ENCODE results near the gene POLR1G. TPM values are rescaled to one million over a fixed set of nuclear protein-coding genes. Genes with fewer than 3 reads are reported as not detected.

POLR1G gene
- total RNA-seq, 2 experiments from 2014 or later, result 9.8 to 11.6 TPM

DNA sequence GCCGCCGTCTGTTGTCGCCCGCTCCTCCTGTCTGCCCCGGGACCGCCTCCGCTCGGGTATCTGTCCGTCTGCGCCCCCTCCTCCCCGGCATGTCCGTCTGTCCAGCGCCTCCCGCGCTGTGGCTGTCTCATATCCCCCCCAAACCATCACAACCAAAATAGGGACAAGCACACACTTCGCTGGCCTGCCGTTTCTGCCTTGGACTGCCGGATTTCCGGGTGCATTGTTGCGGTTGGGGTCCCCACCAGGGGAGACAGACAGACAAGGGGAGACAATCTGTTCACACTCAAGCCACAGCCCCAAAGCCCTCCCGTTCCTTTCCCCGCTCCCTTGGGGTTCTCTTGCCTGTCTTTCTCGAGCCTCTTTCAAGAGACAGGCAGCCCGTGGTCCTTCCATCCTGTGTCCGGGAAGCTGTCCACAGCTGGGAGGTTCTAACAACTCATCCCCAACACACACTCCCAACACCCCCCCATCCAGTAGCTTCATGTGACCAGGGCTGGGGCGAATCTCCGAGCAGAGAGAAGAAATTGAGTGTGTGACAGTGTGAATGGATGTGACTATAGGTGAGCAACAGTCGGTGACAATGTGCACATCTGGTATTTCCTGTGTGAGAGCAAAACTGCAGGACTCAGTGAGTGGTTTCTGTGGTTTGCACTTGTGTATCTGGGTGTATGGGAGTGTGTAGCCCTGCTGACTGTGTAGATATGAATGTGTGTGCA, 44.8 kb downstream of the POLR1G start:
- ChIA-PET CTCF (interaction anchor here (1.1 to 1.2 kb wide), 2 partner anchors 18 to 28 kb away, joined by 3 to 6 read pairs; no protein-coding TSS in a partner anchor), POLR2A (interaction anchor here (2.0 to 2.1 kb wide), 2 partner anchors 17 to 27 kb away, joined by 8 to 16 read pairs; partner anchors contain the start of gene FOSB)
- DNase-seq (peak; percentile 60), ATAC-seq (peak; percentile 48)
- TF ChIP-seq, protein P1, sequence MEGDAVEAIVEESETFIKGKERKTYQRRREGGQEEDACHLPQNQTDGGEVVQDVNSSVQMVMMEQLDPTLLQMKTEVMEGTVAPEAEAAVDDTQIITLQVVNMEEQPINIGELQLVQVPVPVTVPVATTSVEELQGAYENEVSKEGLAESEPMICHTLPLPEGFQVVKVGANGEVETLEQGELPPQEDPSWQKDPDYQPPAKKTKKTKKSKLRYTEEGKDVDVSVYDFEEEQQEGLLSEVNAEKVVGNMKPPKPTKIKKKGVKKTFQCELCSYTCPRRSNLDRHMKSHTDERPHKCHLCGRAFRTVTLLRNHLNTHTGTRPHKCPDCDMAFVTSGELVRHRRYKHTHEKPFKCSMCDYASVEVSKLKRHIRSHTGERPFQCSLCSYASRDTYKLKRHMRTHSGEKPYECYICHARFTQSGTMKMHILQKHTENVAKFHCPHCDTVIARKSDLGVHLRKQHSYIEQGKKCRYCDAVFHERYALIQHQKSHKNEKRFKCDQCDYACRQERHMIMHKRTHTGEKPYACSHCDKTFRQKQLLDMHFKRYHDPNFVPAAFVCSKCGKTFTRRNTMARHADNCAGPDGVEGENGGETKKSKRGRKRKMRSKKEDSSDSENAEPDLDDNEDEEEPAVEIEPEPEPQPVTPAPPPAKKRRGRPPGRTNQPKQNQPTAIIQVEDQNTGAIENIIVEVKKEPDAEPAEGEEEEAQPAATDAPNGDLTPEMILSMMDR (IDR thresholded peaks at IDR 0.05), result no peak
- H3K27me3 Mint-ChIP-seq, result no peaks in the 10 kb centered on the region
- H3K36me3 Mint-ChIP-seq (ENCODE audit: low read depth), result peaks cover 2% of the 10 kb centered on the region
- intact Hi-C loops (cut with micrococcal nuclease), result no loop called here
- H3K4me3 Mint-ChIP-seq, result peak overlapping the region; percentile 71
- H3K27ac Mint-ChIP-seq, result peak overlapping the region; percentile 81
- H3K4me1 Mint-ChIP-seq (ENCODE audit: low read depth), result peaks cover 38% of the 10 kb centered on the region
- no peaks in the 10 kb centered on the region for H3K9me3 Mint-ChIP-seq

- peak overlapping the region; percentile 81 for H3K27ac Mint-ChIP-seq
- DNase-seq, result no peak
- ChIA-PET POLR2A (interaction anchor here (2.0 to 2.1 kb wide), 2 partner anchors 16 to 27 kb away, joined by 8 to 16 read pairs; partner anchors contain the start of gene FOSB), CTCF (interaction anchor here (0.7 to 2.5 kb wide), 4 partner anchors 13 to 27 kb away, joined by 3 to 15 read pairs (median 5); no protein-coding TSS in a partner anchor)
- ATAC-seq, result no peak
- H3K4me3 Mint-ChIP-seq, result peak overlapping the region; percentile 71
- H3K4me1 Mint-ChIP-seq (ENCODE audit: low read depth), result peaks cover 40% of the 10 kb centered on the region
- TF ChIP-seq, protein P1 (IDR thresholded peaks at IDR 0.05), result no peak
- intact Hi-C loops (cut with micrococcal nuclease), result no loop called here
- H3K27me3 Mint-ChIP-seq, result no peaks in the 10 kb centered on the region
- no peaks in the 10 kb centered on the region for H3K9me3 Mint-ChIP-seq
- no peaks in the 10 kb centered on the region for H3K36me3 Mint-ChIP-seq (ENCODE audit: low read depth)
Observed at GRCh38 chr19:45451850-45452387, 45.5 kb downstream of the POLR1G start.

- H3K27ac Mint-ChIP-seq, result peak overlapping the region; percentile 78
- ChIA-PET POLR2A (interaction anchor here (0.6 to 2.2 kb wide), 8 partner anchors 10 to 390 kb away, joined by 3 to 7 read pairs (median 4); no protein-coding TSS in a partner anchor), CTCF (interaction anchor here (1.3 to 2.4 kb wide), 5 partner anchors 12 to 29 kb away, joined by 3 to 17 read pairs (median 6); partner anchors contain the start of gene FOSB)
- peak; percentile 86 for DNase-seq
- H3K36me3 Mint-ChIP-seq (ENCODE audit: low read depth), result no peaks in the 10 kb centered on the region
- H3K27me3 Mint-ChIP-seq, result no peaks in the 10 kb centered on the region
- H3K4me1 Mint-ChIP-seq (ENCODE audit: low read depth), result peaks cover 28% of the 10 kb centered on the region
- H3K4me3 Mint-ChIP-seq, result peak overlapping the region; percentile 37
- ATAC-seq, result peak; percentile 84
- H3K9me3 Mint-ChIP-seq, result no peaks in the 10 kb centered on the region
- TF ChIP-seq, protein P1 (IDR thresholded peaks at IDR 0.05), result no peak
- intact Hi-C loops (cut with micrococcal nuclease), result no loop called here
Observed at GRCh38 chr19:45455707-45456499, 49.5 kb downstream of the POLR1G start.

GRCh38 chr19:45456500-45456815, 50.0 kb downstream of the POLR1G start:
- TF ChIP-seq, protein P1 (IDR thresholded peaks at IDR 0.05), result no peak
- Mint-ChIP-seq H3K4me1 (ENCODE audit: low read depth) (peaks cover 23% of the 10 kb centered on the region), H3K36me3 (ENCODE audit: low read depth) (no peaks in the 10 kb centered on the region), H3K27ac (peak overlapping the region; percentile 78), H3K9me3 (no peaks in the 10 kb centered on the region), H3K27me3 (no peaks in the 10 kb centered on the region), H3K4me3 (no peak overlapping the region)
- ChIA-PET POLR2A (interaction anchor here (0.6 to 2.2 kb wide), 5 partner anchors 10 to 390 kb away, joined by 3 to 7 read pairs (median 3); no protein-coding TSS in a partner anchor), CTCF (interaction anchor here (0.9 to 2.4 kb wide), 6 partner anchors 11 to 29 kb away, joined by 3 to 17 read pairs (median 6); partner anchors contain the start of gene FOSB)
- intact Hi-C loops (cut with micrococcal nuclease), result no loop called here
- DNase-seq, result no peak
- ATAC-seq, result no peak
